Measurements from ENCODE around the gene KIR2DL1.

DNA sequence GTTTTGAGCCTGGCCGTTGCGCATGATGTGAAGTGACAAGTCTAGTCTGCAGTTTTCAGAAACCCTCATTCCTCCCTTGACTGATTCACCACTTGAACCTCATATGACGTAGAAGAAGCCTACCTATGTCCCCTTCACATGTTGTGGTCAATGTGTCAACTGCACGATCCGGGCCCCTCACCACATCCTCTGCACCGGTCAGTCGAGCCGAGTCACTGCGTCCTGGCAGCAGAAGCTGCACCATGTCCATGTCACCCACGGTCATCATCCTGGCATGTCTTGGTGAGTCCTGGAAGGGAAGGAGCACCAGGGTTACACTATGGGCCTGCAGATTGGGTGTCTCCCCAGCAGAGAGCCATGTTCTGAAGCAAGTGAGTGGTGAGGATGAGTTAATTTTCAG is 33.8 kb downstream of the KIR2DL1 start, which contains the start of gene KIR2DL4:
- TF ChIP-seq, protein P1, sequence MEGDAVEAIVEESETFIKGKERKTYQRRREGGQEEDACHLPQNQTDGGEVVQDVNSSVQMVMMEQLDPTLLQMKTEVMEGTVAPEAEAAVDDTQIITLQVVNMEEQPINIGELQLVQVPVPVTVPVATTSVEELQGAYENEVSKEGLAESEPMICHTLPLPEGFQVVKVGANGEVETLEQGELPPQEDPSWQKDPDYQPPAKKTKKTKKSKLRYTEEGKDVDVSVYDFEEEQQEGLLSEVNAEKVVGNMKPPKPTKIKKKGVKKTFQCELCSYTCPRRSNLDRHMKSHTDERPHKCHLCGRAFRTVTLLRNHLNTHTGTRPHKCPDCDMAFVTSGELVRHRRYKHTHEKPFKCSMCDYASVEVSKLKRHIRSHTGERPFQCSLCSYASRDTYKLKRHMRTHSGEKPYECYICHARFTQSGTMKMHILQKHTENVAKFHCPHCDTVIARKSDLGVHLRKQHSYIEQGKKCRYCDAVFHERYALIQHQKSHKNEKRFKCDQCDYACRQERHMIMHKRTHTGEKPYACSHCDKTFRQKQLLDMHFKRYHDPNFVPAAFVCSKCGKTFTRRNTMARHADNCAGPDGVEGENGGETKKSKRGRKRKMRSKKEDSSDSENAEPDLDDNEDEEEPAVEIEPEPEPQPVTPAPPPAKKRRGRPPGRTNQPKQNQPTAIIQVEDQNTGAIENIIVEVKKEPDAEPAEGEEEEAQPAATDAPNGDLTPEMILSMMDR (conservative IDR thresholded peaks at IDR 0.05; ENCODE audit: low read length), result no peak
- TF ChIP-seq EZH2phosphoT487 (IDR thresholded peaks at IDR 0.05; ENCODE audit: borderline replicate concordance), result no peak

Measured in Loucy (cell line).